HG03064 (cell line): Measurements from ENCODE around the gene ANP32A.

Experiments
- ATAC-seq: cut with Tn5 transposase; IDR thresholded peaks from one replicate; pipeline ENCODE4 v1.9.1; 2021; ENCODE audit warnings: low read depth; ENCODE audit not compliant: unreplicated experiment

Gene ANP32A

GRCh38 chr15:68821190-68821840 lies 620 bp upstream of the ANP32A start:
- peak; percentile 3 for ATAC-seq

DNA sequence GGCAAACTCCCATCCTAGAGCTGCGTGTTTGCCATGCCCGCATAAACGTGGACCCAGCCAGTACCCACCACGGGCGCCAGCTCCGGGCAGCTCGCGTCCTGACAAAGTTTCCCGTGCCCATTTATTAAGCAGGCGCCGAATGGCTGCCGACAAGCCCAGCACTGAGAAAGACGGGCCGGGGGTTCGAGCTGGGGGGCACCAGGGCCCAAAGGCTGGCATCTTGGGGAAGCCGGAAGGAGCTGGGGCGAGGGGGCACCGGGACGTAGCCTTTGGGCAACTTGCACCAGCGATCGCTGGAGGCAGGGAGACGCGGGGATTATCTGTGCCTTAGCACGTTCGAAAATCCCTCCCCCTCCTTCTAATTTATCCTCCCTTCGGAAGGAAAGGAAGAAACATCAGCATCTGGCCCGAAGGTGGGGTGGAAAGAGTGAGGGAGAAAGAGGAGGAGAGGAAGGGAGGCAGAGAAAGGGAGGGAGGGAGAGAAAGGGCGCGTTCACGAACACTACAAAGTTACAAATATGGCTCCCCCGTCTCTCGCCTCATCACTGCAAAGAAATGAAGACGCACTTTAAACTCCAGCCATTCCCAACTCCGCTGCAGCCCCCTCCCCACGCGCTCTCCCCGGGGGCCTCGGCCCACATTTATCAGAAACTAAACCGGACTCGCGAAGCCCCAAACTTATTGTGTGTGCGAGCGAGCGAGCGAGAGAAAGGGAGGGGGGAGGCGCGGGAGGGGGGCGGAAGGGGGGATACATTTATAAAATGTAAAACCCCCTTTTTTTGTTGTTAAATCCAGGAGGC lies 1.0 kb downstream of the ANP32A start:
- no peak for ATAC-seq

DNA sequence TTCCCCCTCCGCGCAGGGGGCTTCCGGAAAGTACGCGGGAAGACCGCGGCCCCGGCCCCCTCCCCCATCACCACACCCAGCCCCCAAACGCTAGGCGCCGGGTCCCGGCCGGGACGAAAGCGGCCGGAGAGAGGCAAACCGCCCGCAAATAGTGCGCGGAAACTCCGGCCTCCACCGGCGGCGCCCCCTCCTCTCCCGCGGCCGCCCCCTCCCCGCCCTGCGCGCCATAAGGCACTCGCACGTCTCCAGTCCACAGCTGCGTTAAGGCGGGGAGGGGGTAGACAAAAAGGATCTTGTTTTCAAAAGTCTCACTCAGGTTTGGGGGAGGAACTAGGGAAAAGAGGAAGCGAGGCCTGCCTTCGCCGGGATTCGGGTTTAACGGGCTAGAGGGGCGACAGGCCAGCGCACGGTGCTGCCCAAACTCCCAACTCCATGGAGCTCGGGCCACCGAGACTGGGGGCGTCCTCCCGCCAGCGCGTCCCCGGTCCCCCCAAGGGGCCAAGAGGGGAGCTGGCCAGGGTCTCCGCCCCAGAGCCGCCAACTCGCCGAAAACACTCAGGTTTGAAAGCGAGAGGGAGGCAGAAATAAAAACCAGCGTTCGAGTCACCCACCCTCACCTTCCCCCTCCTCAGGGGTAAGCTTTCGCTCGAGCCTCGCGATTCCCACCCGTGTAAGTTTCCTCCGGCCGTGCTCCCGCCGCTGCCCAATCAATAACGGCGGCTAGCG lies 1.8 kb downstream of the ANP32A start:
- ATAC-seq, result no peak

DNA sequence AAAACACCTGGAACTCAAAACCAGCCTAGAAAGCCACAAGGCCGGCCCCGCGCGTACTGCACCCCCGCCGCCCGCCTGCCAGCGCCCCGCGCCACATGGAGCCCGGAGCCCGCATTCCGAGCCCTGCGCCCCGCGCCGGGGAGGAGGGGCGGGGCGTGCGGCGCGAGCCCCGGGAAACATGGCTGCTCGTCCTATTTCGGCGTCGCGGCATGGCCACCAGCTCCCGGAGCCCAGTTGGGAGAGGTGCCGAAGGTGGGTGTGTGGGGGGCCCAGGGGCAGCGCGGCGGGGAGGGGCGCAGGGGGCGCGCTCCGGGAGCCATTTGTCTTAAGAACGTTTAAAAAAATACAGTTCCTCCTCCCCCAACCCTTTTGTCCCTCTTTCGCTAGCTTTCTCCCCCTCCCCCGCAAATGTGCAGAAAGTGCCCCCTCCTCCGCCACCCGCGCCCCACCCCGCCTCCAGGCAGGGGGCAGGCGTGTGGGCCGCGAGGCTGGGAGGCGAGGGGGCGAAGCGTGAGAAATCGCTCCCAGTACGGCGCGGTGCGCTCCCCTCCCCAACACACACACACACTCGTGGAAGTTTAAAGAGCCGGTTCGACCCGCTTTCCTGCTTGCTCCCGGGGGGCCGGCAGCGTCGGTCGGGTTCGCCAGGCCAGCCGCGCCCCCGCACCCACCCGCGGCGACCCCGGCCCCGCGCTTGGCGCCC lies 2.5 kb downstream of the ANP32A start:
- ATAC-seq, result no peak

DNA sequence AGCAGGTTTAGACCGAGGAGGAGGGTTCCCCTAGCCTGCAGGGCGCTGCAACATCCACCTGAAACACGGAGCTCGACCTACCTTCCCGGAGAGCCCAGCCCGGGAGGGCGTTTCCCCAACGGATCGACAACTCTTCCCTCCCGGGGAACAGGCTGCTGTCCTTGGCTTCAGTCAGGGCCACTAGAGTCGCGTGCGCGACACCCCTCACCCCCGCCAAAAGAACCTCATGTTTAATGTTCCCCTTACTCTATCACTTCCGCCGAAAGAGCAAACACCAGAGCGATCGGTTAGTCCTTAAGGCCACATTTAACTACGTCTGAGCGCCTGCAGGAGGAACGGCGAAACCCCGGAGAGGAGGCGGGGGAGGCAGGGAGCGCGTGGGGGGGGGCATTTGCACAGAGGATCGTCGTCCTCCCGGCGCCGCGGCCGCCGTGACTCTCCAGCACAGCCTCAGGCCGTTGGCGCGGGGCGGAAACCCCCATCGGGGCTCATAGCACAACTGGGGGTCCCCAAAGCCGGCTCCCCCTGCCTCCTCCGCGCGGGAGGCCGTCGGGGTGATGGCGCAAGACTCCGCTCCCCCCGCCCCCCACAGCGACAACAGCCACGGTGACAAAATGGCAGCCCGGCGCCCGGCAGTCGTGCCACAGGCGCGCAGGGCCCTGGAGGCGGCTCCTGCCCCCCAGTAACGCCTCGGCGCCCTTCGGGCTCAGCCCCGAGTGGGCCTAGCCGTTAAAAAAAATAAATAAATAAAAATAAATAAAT lies 3.2 kb downstream of the ANP32A start:
- ATAC-seq, result no peak

GRCh38 chr15:68816795-68817303 lies 3.8 kb downstream of the ANP32A start:
- ATAC-seq, result no peak

GRCh38 chr15:68816158-68816557 lies 4.5 kb downstream of the ANP32A start:
- ATAC-seq, result no peak

DNA sequence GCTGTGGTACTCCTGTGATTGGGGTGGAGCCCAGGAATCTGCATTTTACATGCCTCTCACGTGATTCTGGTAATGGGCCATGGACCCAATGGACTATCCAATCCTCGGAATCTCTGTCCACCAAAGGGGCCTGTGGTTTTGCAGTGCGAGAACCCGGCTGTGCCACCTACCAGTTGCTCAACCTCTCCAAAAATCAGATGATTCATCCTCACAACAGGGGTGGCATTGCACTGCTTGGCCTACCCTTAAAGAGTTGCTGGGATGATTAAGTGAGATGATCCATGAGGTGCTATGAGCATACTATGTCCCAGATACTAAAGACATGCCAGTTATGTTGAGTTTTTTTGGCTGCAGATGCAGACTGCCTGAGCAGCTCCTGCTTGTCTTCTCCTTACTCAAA lies 5.1 kb downstream of the ANP32A start:
- no peak for ATAC-seq

GRCh38 chr15:68814596-68814995 lies 6.1 kb downstream of the ANP32A start:
- ATAC-seq, result no peak

DNA sequence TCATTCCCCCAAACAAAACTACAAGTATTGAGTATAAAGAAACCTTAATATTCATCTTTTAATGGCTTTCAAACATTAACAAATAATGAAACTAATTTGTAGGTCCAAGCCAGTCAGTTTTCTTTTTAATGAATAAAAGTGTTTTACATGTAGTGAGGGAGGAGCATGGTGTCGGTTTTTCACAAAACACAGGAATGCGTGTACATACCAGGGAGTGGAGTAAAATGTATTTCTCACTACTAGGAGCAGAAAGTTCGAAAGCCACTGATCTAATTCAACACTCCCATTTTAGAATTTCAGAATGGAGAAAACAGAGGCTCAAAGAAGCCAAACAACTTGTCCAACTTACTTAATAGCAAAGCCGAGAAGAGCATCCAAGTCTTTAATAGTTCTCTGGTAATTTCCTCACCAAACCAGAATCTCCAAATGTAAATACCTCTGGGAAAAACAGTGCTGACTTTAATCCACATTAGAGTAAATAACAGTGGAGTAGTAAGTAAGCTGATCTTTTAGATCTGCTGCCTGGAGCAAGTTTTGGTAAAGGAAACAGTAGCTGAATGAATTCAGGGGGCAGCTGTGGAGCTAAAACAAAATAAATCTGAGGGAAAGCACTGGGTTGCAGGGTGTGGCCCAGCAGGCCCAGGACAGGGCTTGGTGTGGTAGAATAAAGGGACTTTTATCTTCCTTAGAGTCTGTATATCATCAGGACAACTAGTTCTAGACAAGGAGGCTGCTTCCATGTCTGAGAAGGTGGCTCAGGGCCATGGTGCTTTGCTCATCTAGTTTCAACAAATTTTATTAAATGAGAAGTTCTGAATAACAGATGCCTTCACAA lies 7.9 kb downstream of the ANP32A start:
- ATAC-seq, result no peak

DNA sequence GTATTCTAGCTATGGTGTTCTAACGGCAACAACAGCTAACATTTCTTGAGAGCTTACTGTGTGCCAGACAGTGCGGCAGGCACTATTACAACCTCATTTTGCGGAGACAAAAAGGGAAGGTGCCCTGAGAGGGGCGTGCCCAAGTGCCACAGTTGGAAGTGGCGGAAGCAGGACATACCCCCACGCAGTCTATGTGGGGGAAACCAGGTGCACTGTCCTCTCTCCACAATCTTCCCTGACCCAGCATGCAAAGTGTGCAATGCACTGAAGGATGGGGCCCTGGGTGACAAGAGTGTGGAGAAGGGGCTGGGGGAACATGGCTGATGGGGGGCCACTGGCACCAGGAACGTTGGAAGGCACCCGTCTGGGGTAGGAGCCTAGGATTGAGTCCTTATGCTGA lies 8.6 kb downstream of the ANP32A start:
- ATAC-seq, result no peak

DNA sequence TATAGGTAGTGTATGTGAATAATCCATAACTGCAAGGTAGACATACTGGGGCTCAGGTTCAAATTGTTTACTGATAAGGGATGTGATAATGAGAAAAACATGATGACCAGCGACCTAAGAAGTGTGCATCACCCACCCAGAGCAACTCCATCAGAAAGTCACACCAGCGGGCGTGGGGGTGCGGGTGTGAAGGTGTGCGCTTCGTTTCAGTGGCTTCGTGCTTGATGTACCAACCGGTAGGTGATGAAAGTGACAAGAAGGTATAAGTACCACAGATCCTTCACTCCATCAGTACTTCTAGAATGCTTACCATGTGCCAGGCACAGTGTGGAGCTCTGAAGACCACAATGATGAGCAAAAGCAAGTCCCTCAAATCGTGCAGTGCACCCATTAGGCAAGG lies 11.2 kb downstream of the ANP32A start:
- no peak for ATAC-seq

DNA sequence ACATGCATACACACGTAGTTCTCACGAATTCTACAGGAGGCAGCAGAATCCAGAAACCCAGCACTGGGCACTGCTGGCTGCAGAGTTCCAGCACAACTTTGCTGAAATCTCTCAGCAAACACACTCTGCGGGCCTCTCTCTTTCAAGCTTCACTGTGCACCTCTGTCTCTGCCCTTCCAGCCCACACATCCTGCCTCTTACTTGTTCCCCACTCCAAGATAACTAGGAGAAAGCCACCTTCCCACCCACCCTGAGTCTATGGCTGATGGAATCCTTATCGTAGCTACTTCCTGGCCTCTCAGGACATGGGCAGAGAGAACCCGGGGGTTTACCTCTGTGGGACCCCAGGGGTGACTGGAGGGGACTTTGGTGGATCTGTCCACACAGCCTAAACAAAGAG lies 11.9 kb downstream of the ANP32A start:
- no peak for ATAC-seq

DNA sequence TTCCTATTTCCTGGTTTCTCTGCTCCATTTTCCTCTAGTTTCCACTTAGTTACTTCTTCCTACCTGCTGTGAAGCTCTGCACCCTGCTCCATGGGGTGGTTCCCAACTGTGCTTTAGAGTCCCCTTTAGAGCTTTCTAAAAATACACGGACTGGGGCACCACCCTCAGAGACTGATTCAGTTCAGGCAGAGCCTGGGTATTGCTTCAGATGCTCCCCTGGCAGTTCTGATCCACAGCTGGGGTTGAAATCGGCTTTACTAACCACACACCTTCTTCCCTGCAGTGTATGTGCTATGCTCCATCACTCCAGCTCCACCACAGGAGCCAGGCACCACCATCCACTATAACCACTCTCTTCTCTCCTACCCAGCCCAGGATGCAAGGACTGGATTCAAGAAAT lies 12.6 kb downstream of the ANP32A start:
- no peak for ATAC-seq

DNA sequence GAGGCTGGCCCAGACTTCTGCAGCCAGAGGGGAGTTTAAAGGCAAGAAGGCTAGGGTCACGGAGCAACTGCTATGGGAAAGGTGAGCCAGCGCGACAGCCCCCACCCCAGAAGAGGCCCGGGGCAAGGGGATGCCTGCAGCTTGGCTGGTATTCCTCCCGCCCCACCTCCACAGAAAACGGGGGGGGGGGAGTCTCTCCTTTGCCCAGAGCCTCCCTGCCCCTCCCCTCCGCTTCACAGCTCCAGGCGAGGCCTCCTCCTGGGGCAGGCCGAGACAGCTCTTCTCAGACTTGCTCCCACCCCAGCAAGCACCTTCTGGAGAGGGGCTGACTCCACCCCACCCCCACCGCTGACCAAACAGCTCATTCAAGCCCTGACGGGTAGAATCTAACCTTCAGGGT lies 13.4 kb downstream of the ANP32A start:
- ATAC-seq, result no peak

DNA sequence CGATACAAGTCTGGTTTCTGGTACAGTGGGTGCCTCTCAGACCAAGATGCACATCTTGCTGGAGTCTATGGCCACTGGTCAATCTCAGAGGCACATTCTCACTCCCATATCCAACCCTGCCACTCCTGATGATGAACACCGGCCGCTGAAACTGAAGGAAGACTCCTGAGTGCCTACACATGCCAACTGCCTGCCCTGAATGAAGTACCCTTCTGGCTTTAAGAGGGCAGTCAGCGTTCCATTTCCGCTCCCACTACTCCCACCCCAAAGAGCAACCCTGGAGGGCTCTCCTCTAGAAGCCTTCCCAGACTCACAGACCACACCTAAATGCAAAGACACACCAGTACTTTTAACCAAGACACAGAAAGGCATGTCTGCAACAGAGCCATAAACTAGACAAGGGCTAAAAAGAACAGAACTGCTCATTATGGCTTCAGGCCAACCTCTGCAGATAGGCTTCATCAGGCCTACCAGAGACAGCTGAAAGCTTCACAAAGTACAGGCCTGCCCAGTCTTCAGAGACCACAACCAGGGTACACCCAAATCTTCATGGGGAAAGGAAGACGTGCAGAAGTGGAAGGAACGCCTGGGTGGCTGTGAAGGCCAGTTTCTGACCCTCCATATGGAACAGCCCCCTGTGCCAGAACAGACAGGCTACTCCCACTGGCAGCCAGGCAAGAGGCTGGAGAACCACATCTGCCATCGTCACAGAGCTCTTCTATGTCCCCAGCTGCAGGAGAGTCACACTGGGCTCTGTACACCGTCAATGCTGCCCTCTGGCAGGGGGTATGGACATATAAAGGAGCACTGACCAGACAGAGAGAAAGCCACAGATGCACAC lies 14.3 kb downstream of the ANP32A start:
- ATAC-seq, result no peak

GRCh38 chr15:68802373-68802772 lies 18.3 kb downstream of the ANP32A start:
- no peak for ATAC-seq

DNA sequence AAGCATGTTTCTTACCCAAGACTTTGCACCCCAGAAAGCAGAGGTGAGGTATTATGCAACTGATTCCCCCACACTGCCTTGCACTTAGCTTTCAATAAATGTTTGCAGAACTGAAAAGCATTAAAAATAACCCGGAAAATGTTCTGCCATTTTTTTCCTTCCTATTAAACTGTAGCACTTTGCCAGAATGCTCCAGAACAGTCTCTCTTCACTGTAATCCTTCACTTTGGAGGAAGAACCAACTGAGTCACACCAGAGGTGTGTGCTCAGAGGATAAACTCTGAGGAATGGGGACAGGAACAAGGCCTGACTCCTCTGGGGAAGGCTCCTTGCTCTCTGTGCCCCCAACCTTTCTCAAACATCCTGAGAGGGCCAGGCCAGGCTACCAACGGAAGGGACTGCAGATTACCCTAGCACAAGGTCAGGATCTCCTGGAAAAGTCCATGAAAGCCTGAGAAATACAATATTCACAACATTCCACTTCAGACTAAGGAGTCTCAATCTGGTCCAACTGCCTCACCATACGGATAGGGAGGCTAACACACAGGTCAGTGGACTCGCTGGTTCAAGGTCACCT lies 19.0 kb downstream of the ANP32A start:
- no peak for ATAC-seq
